ENCODE data around the gene KCNQ1. TPM values are rescaled to one million over a fixed set of nuclear protein-coding genes. Genes with fewer than 3 reads are reported as not detected.

The KCNQ1 gene
- total RNA-seq, 1 experiment from 2014 or later = 2.3 TPM

DNA sequence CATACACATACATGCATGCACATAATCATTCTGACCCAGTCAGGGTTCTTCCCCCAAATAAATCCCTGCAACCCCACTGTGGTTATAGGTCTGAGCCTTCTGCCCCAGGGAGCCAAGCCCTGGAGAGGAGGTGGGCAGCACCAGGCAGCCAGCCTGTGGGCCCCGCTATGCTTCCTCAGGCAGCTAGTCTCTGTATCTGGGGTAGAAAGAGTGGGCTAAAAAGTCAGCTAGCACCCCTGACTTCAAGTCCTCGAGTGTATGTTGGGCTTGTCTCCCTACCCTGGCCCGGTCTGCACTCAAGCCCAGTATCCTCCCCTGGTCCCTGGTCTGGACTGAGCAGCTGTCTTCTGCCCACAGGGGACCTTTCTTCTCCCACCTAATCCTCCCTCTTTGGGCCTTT is 226.9 kb downstream of the KCNQ1 start:
- no peak for DNase-seq
- H2BK120ac ChIP-seq (ENCODE audit: low read depth, low read length, poor library complexity, severe bottlenecking) = no peak overlapping the region
- no peak overlapping the region for H3K9ac ChIP-seq (ENCODE audit: extremely low read depth, insufficient read length, low read length)
- Mint-ChIP-seq H3K27me3 (ENCODE audit: low read depth) (peaks cover 23% of the 10 kb centered on the region), H3K4me3 (no peak overlapping the region), H3K27ac (no peak overlapping the region), H3K4me1 (peaks cover 10 to 12% of the 10 kb centered on the region in 2 experiments), H3K36me3 (ENCODE audit: insufficient read depth in 1 of 3, low read depth in 3 of 3) (peaks cover 0 to 5% (median 1%) of the 10 kb centered on the region in 3 experiments; a peak in 3 of 7 replicates), H3K9me3 (no peaks in the 10 kb centered on the region; a peak in 1 of 5 replicates)
- H3K4me1 ChIP-seq (ENCODE audit: insufficient read depth, low read length) = no peaks in the 10 kb centered on the region
- no peak overlapping the region for H3K4ac ChIP-seq (ENCODE audit: low read depth, low read length)
- H4K8ac ChIP-seq (replicated peaks; ENCODE audit: insufficient read length, low read depth, low read length) = no peak overlapping the region
- H3K23me2 ChIP-seq (ENCODE audit: insufficient read length, low read depth, low read length, poor library complexity, severe bottlenecking) = no peaks in the 10 kb centered on the region
- TF ChIP-seq, protein P1, sequence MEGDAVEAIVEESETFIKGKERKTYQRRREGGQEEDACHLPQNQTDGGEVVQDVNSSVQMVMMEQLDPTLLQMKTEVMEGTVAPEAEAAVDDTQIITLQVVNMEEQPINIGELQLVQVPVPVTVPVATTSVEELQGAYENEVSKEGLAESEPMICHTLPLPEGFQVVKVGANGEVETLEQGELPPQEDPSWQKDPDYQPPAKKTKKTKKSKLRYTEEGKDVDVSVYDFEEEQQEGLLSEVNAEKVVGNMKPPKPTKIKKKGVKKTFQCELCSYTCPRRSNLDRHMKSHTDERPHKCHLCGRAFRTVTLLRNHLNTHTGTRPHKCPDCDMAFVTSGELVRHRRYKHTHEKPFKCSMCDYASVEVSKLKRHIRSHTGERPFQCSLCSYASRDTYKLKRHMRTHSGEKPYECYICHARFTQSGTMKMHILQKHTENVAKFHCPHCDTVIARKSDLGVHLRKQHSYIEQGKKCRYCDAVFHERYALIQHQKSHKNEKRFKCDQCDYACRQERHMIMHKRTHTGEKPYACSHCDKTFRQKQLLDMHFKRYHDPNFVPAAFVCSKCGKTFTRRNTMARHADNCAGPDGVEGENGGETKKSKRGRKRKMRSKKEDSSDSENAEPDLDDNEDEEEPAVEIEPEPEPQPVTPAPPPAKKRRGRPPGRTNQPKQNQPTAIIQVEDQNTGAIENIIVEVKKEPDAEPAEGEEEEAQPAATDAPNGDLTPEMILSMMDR (conservative IDR thresholded peaks at IDR 0.05) = no peak
- H3K18ac ChIP-seq (ENCODE audit: insufficient read length, low read depth, low read length) = no peak overlapping the region
- no peak overlapping the region for H2AK5ac ChIP-seq (ENCODE audit: insufficient read length, low read length)
- H3K4me2 ChIP-seq (ENCODE audit: insufficient read depth, insufficient read length, low read length) = no peak overlapping the region
- no peak overlapping the region for H3K27ac ChIP-seq (ENCODE audit: insufficient read length, low read depth, low read length)
- H2BK12ac ChIP-seq (ENCODE audit: insufficient read length, low read depth, low read length) = no peak overlapping the region
- H3K23ac ChIP-seq (ENCODE audit: insufficient read length, low read depth, low read length) = no peak overlapping the region
- no peak overlapping the region for H4K5ac ChIP-seq (ENCODE audit: insufficient read length, low read depth, low read length)
- no CpG with 5 or more reads among the region's 3 CpGs for WGBS (ENCODE audit: extremely low coverage, insufficient read length, low lambda C conversion rate)
- H3K27me3 ChIP-seq (ENCODE audit: insufficient read depth, low read length) = no peaks in the 10 kb centered on the region
- no peaks in the 10 kb centered on the region for H3K9me3 ChIP-seq (ENCODE audit: control insufficient read depth, low read depth, low read length)
- no peak overlapping the region for H4K91ac ChIP-seq (ENCODE audit: insufficient read length, low read depth, low read length)
- no peak overlapping the region for H3K56ac ChIP-seq (ENCODE audit: insufficient read length, low read depth, low read length)
- no peak overlapping the region for H3K14ac ChIP-seq (ENCODE audit: insufficient read depth, low read length)
- no peak overlapping the region for H2AFZ ChIP-seq (ENCODE audit: low read length)
- H2BK5ac ChIP-seq (ENCODE audit: insufficient read length, low read length) = no peak overlapping the region
- no peaks in the 10 kb centered on the region; the same call in 1 of the 2 replicates for H3K79me2 ChIP-seq (ENCODE audit: insufficient read depth, low read length)
- no peak overlapping the region for H2BK15ac ChIP-seq (ENCODE audit: low read depth, low read length)
- H3T11ph ChIP-seq (ENCODE audit: low read length) = no peak overlapping the region
- no peaks in the 10 kb centered on the region for H3K79me1 ChIP-seq (ENCODE audit: insufficient read depth, low read depth, low read length, poor library complexity, severe bottlenecking)
- no peak overlapping the region for H2BK20ac ChIP-seq (ENCODE audit: low read depth, low read length, poor library complexity, severe bottlenecking)
- H4K20me1 ChIP-seq (ENCODE audit: control insufficient read depth, insufficient read depth, insufficient read length) = peaks cover 3% of the 10 kb centered on the region

Measured in H9 (cell line).